T follicular helper cell (primary cell): ENCODE data around the gene PTRH1.

Experiments
- DNase-seq: peaks from one replicate; pipeline ENCODE4 v3.0.0-alpha.2; 2020; ENCODE audit warnings: low read depth

The PTRH1 gene

DNA sequence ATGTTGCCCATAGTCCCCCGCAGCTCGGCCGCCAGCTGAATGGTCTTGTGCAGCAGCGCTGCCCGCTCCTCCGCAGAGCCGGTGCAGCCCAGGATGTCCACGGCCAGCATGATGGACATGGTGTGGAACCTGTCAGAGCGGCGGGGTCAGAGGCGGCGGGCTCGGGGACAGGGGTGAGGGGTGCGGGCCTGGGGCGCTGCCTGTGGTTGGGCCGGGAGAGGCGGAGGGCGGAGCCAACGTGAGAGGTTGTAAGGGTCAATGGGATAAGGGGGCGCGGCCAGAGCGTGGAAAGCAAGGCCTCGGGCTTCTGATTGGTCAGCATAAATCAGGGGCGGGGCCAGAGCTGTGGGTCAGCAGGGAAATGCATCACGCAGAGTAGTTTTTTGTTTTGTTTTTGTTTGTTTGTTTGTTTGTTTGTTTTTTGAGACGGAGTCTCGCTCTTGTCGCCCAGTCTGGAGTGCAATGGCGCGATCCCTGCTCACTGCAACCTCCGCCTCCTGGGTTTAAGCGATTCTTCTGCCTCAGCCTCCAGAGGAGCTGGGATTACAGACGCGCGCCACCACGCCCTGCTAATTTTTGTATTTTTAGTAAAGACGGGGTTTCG is 26.5 kb upstream of the PTRH1 start:
- no peak for DNase-seq

DNA sequence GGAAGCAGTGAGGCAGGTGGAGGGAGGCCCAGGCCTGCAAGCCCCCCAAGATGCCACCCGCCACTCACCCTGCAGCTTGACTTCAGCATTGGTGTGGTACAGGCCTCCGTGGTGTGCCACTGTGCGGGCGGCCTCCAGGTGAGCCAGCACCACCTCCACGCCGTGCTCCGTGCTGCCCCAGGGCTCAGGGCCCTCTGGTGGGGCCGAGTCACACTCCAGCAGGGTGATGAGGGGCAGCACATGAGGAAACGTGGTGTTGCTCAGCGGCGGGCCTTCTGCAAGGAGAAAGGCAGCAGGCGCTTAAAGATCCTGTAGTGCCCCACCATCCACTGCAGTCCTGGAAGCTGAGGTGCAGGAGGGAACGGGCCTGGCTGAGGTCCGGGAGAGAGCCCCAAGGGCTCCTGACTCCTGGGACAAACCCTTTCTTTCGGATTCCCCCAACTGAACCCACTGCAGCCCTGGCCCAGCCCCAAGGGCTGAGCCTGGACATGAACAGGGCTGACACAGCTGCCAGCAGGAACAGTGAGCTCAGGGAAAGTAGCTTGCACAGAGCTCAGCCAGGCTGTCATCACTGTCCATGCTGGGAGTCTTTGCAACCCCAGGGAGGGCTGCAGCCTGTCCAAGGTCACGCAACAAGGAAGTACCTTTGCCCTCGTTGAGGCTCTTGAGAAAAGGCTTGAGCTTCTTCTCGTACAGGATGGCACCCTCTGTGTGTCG is 24.3 kb upstream of the PTRH1 start:
- DNase-seq, result no peak

DNA sequence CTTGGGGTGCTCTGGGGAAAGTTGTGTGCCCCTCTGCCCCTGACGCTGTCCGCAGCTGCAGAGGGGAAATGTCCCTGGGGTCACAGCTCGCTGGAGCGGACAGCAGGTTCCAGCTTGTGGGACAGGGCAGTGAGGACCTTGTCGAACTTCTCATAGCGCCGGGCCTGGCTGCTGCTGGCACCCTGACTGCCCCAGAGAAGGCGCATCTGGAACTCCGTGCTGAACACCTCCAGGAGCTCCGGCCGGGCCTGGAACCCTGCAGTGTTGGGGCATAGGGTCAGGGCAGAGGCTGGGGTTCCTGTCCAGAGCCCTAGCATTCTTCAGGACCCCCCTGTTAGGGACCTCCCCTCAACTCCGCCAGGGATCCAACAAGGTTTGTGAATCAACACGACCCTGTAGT is 23.2 kb upstream of the PTRH1 start:
- no peak for DNase-seq

GRCh38 chr9:127735530-127736185 is 20.2 kb upstream of the PTRH1 start:
- no peak for DNase-seq

DNA sequence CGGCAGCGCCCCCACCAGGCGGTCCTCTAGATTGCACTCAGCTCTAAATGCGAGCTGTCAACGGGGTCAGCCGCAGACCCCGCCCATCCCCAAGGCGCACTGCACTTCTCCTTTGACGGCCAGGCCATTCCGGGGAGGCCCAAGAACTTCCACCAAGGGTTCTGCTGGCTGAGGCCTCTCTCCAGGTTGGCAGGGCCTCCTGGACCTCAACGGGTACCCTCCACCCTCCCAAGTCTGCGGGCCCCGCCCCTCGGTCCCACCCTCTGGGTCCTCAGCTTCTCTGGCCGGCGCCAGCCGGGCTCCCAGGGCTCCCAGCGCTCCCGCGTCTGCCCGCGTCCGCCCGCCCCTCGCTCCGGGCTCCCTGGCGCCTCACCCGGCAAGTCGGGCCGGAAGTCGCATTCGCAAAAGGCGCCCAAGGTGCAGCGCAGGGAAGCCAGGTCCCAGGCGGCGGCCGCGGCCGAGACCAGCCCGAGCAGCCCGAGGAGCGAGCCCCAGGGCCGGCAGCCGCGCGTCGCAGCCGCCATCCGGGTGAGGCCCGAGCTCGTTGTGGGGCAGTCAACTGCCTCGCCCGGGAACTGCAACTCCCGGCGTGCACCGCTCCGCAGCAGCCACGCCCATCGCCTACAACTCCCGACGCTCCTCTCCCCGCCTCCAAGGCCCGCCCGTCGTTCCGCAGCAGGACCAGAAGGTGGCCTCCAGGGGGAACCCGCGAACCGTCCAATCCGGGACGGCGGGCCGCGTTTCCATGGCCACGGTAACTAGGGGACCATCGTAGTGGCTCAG is 19.5 kb upstream of the PTRH1 start, which contains the start of gene TOR2A:
TSS of gene TOR2A (minus strand) at position 548 of the 783 bp plus-strand sequence. CDS start at position 524, 24 bp downstream.
- peak; percentile 99 for DNase-seq

GRCh38 chr9:127734247-127734746 is 18.8 kb upstream of the PTRH1 start:
- no peak for DNase-seq

DNA sequence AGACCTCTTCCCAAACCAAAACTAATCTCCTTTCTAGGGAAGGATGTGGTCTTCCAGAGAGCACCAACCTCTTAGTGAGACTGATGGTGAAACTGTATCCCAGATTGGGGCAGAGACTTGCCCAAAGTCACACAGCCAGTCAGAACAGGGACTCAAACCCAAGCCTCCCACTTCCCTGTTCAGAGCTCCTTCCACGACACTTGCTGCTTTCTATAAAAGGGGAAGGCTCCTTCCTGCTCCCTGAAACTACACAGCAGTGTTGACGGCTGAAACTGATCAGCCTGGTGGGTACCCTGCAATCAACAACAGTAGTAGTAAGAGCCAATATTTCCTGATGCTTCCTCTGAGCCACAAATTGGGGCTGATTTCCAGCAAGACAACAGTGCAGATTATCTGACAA is 18.2 kb upstream of the PTRH1 start:
- no peak for DNase-seq

DNA sequence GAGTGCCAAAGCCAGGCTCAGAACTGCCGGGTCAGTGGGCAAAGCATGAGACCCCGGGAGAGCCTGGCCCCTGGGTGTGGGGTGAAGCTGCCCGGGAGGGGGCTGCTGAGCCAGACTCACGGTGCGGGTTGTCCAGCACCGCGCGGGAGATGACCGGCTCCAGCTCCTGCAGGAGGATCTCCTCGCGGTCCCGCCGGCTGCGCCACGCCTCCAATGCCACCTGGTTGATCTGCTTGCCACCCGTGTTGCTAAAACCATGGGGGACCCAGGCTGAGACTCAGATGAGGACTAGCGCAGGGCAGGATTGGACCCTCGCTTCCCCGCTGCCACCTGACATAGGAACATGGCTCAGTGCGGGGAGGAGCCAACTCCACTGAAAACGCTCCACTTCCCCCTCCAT is 17.0 kb upstream of the PTRH1 start:
- DNase-seq, result no peak

GRCh38 chr9:127731938-127732337 is 16.5 kb upstream of the PTRH1 start:
- no peak for DNase-seq

- no peak for DNase-seq
These were observed 15.4 kb upstream of the PTRH1 start for GRCh38 chr9:127730799-127731410.

DNA sequence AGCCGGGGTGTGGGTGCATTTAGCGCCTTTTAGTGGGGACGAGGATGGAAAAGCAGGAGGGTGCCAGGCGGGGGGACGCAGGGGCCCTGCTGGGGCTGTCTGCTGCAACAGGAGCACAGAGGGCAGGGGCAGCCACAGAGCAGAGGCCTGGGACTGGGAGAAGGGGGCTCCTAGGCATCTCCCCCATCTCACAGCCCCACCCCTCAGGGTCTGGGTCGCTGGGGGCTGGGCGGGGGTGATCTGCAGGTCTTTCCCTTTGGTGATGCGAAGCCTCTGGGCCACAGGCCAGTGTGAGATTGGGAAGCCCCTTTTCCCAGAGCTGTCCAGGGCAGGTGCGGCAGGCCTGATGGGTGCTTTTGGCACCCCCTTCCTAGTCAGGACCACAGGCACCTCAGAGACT is 14.8 kb upstream of the PTRH1 start:
- no peak for DNase-seq

DNA sequence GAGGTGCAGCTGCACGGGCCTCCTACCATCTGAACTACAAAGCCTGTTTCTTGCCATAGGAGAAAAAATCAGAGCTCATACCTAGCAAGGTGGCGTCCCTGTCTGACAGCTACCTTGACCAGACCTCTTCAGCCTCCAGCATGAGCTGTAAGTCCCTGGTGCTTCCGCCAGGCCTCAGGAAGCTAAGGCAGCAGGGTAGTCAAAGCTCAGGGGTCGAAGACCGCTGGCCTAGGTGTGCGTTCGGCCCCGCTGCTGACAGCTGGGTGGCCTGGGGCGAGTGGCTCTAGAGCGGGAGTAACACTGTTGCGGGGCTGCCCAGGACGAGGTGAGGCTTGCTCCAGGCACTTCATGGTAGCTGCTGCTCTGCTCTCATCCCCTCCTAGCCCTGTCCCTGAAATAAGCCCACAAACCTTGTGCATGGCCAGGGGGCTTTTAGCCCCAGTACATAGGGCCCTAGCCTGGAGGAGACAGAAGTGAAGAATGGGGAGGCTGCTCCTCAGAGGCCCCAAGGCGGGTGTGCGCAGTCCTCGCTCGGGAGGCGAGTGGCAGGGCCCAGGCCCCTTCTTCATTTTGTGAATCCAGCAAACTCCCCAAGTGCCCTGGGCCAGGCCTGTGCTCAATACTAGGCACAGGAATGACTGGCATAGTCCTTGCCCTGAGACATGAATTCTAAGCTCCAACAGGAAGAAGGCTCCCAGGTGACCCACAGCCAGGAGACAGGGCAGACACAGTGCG is 14.2 kb upstream of the PTRH1 start:
- DNase-seq, result no peak

DNA sequence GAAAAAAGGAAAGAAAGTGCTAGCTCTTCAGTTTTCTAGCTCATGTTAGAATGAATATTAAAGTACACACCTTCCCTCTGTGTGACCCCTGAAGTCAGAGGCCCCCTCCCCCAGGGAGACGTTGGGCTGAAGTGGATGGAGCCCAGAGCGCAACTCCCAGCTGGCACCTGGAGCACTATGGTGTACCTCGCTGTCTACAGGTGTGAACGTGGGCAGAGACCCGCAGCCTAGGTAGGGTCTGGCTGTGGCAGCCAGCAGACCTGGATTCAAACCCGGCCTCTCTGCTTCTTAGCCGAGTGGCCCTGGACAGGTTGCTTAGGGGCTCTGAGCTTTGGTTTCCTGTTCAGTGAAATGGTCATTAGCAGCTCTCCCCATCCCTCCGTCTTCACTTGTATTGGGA is 13.3 kb upstream of the PTRH1 start:
- DNase-seq, result no peak

DNA sequence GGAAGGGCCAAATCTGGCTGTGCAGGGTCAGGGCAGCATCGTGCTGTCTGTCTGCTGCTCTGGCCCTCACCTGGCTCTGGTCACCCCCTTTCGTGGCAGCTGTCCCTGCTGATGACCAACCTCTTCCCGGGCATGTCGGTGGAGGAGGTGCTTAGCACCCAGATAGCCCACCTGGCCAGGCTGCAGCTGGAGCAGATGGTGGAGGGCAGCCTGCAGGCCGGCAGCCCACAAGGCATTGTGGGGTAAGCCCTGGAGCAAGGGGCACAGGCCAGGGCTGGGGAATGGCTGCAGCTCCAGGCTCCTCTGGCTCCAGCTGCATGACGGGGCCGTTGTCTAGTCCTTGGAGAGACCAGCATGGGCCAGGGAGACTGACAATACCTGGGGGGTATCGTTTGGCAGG is 11.4 kb upstream of the PTRH1 start:
- DNase-seq, result no peak

- DNase-seq, result no peak
These were observed 8.5 kb upstream of the PTRH1 start for GRCh38 chr9:127724012-127724411.

- DNase-seq, result no peak
These were observed 8.0 kb upstream of the PTRH1 start for GRCh38 chr9:127723444-127723843.

- DNase-seq, result no peak
These were observed 7.5 kb upstream of the PTRH1 start for GRCh38 chr9:127723013-127723412.

DNA sequence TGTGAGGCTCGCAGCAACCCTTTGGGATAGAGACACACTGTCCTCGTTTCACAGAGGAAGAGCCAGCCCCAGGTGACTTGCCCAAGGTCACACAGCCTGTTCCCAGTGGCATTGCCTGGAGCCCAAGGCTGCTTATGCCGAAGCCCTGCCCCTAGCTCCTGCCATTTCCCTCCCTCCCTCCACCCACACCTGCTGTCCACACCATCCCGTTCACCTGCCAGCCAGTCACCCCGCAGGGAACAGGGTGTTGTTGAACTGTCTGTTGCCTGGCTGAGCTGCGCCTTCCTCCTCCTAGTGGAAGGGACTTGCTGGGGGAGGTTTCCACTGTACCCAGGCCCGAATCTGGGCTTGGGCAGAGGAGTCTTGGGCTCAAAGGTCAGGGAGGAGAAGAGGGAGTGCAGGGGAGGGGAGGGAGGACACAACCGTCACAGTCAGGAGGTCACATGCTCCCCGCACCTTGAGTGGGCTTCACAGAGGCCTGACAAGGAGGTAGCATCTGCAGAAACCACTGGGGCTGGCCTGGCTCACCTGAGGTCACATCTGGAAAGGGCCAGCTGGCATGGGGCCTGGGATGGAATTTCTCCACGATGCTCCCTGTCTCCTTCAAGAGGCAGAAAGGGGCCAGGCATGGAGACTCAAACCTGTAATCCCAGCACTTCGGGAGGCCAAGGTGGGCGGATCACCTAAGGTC is 6.7 kb upstream of the PTRH1 start:
- DNase-seq, result no peak

DNA sequence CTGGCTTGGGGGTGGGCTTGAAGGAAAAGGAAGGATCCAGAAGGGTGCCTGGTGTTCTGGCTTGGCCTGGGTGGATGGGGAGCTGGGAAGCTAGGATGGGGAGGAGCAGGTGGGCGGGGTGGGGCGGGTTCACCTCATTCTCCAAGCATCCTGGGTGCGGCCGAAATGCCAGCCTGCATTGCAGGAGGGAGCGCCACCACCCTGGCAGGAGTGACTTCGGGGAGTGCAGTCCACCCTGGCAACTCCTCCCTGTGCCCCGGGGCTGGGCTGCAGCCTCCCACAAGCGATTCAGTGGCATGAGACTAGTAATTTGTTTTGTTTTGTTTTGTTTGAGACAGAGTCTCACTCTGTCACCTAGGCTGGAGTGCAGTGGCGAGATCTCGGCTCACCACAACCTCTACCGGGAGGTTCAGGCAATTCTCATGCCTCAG is 5.9 kb upstream of the PTRH1 start:
- DNase-seq, result no peak

DNA sequence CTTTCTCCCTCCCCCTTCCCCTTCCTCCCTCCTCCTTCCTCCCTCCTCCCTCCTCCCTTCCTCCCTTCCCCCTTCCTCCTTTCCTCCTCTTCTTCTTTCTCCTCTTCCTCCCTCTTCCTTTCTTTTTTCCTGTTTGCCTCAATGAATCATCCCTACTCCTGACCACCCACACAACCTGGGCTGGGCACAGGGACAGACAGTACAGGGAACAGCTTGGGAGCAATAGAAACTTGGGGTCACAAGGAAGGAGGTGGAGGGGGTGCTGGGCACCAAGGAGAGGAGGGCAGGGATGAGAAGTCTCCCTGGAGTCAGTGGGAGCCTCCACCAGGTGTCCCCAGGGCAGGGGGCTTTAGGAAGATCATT is 5.4 kb upstream of the PTRH1 start:
- no peak for DNase-seq
